Hepatocyte (in vitro differentiated cells): Measurements from ENCODE around the gene VPS11. TPM values are rescaled to one million over a fixed set of nuclear protein-coding genes. Genes with fewer than 3 reads are reported as not detected.

Experiments used
- DNase-seq: peaks from one replicate; pipeline ENCODE4 v3.0.0-alpha.2; 2016; ENCODE audit warnings: low spot score
- H2AFZ ChIP-seq: fragments of 200-600 bp; sonication (generic); 2 replicates; pipeline ENCODE4 v1.6.0; 2016; ENCODE audit warnings: antibody characterized with exemption, mild to moderate bottlenecking
- H3K27ac ChIP-seq: fragments of 200-600 bp; sonication (generic); 2 replicates; pipeline ENCODE4 v1.5.1; 2016; ENCODE audit warnings: mild to moderate bottlenecking
- H3K27me3 ChIP-seq: fragments of 200-600 bp; sonication (generic); 2 replicates; pipeline ENCODE4 v1.6.1; 2016
- H3K36me3 ChIP-seq: fragments of 200-600 bp; sonication (generic); replicated peaks from 2 replicates; pipeline ENCODE4 v1.5.1; 2016; ENCODE audit warnings: low read depth; ENCODE audit not compliant: insufficient read depth
- H3K4me1 ChIP-seq: fragments of 200-600 bp; sonication (generic); 2 replicates; pipeline ENCODE4 v1.5.1; 2016; ENCODE audit warnings: mild to moderate bottlenecking, moderate library complexity; ENCODE audit not compliant: insufficient read depth
- H3K4me2 ChIP-seq: fragments of 200-600 bp; sonication (generic); 2 replicates; pipeline ENCODE4 v1.6.0; 2016
- H3K4me3 ChIP-seq: fragments of 200-600 bp; sonication (generic); 2 replicates; pipeline ENCODE4 v1.5.1; 2016; ENCODE audit warnings: mild to moderate bottlenecking
- H3K79me2 ChIP-seq: fragments of 200-600 bp; sonication (generic); 2 replicates; pipeline ENCODE4 v1.6.0; 2017; ENCODE audit warnings: mild to moderate bottlenecking
- H3K9me2 ChIP-seq: fragments of 200-600 bp; sonication (generic); replicated peaks from 2 replicates; pipeline ENCODE4 v1.6.0; 2017; ENCODE audit warnings: mild to moderate bottlenecking; ENCODE audit not compliant: insufficient read depth
- H3K9me3 ChIP-seq: fragments of 200-600 bp; sonication (generic); 2 replicates; pipeline ENCODE4 v1.5.1; 2016; ENCODE audit warnings: low read depth, mild to moderate bottlenecking
- H4K20me1 ChIP-seq: fragments of 200-600 bp; sonication (generic); 2 replicates; pipeline ENCODE4 v1.6.0; 2016; ENCODE audit warnings: mild to moderate bottlenecking; ENCODE audit not compliant: insufficient read depth, poor library complexity, severe bottlenecking
- EZH2 ChIP-seq: fragments of 200-600 bp; sonication (generic); IDR thresholded peaks from 2 replicates; pipeline ENCODE4 v1.6.1; 2016; ENCODE audit warnings: antibody characterized with exemption, mild to moderate bottlenecking, borderline replicate concordance
- EZH2phosphoT487 ChIP-seq: fragments of 200-600 bp; sonication (generic); IDR thresholded peaks from one replicate; pipeline ENCODE4 v1.6.1; 2018; ENCODE audit warnings: antibody characterized with exemption, mild to moderate bottlenecking, low read depth, moderate library complexity; ENCODE audit not compliant: unreplicated experiment, severe bottlenecking
- WGBS: methylation state at CpG from one replicate; pipeline ENCODE4 v1.1.6; 2016; ENCODE audit warnings: low lambda C conversion rate; ENCODE audit errors: missing lambda C conversion rate; 5-methylcytosine and 5-hydroxymethylcytosine counted together
- polyA plus RNA-seq: library from polyadenylated mRNA; unstranded; fragments of >200 nt; fragmentation: Nextera tagmentation; extraction: Ambion mirVana; gene quantifications from 2 replicates; pipeline ENCODE4 v1.2.1, GENCODE V29; 2016
- total RNA-seq: library from RNA; depleted of rRNA; stranded (reverse); fragments of >200 nt; gene quantifications from 2 replicates; pipeline ENCODE4 v1.2.3, GENCODE V29; 2014
- TF ChIP-seq, protein P1 (sequence below): fragments of 200-600 bp; sonication (generic); IDR thresholded peaks from 2 replicates; pipeline ENCODE4 v1.5.1; 2016; ENCODE audit warnings: antibody characterized with exemption, mild to moderate bottlenecking; ENCODE audit not compliant: poor library complexity

VPS11 gene
- total and polyA plus RNA-seq, 2 experiments from 2014 or later: 31.8 to 36.9 TPM

DNA sequence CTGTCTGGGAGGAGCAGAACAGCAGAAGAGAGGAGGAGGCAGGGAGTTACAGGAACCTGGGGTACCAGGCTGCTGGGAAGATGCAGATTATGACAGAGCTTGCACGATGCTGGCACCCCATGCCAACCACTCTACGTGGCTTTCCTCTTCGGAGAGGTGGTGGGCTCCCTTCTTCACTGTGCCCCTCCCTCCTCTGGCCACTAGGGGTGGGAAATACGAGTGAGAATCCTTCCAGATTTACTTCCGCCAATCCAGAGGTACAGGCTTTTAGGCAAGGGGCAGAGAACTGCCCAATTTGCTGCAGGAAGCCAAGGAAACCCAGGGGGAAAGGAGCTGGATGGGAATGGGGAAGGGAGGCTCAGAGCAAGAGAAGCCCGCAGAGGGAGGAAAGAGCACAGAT lies 22.9 kb upstream of the VPS11 start:
- H3K4me3 ChIP-seq: no peak overlapping the region
- no peak overlapping the region for H3K4me2 ChIP-seq
- no peaks in the 10 kb centered on the region for H3K79me2 ChIP-seq
- no peak for DNase-seq
- 77% methylated on average over 6 of the region's 6 CpGs for WGBS
- H3K36me3 ChIP-seq: no peaks in the 10 kb centered on the region
- H2AFZ ChIP-seq: no peak overlapping the region
- H3K27me3 ChIP-seq: no peaks in the 10 kb centered on the region
- no peak overlapping the region for H3K27ac ChIP-seq
- H4K20me1 ChIP-seq: no peaks in the 10 kb centered on the region
- no peaks in the 10 kb centered on the region for H3K4me1 ChIP-seq
- TF ChIP-seq EZH2: no peak
- TF ChIP-seq, protein P1, sequence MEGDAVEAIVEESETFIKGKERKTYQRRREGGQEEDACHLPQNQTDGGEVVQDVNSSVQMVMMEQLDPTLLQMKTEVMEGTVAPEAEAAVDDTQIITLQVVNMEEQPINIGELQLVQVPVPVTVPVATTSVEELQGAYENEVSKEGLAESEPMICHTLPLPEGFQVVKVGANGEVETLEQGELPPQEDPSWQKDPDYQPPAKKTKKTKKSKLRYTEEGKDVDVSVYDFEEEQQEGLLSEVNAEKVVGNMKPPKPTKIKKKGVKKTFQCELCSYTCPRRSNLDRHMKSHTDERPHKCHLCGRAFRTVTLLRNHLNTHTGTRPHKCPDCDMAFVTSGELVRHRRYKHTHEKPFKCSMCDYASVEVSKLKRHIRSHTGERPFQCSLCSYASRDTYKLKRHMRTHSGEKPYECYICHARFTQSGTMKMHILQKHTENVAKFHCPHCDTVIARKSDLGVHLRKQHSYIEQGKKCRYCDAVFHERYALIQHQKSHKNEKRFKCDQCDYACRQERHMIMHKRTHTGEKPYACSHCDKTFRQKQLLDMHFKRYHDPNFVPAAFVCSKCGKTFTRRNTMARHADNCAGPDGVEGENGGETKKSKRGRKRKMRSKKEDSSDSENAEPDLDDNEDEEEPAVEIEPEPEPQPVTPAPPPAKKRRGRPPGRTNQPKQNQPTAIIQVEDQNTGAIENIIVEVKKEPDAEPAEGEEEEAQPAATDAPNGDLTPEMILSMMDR: no peak
- TF ChIP-seq EZH2phosphoT487: no peak
- no peaks in the 10 kb centered on the region for H3K9me2 ChIP-seq
- H3K9me3 ChIP-seq: no peaks in the 10 kb centered on the region

DNA sequence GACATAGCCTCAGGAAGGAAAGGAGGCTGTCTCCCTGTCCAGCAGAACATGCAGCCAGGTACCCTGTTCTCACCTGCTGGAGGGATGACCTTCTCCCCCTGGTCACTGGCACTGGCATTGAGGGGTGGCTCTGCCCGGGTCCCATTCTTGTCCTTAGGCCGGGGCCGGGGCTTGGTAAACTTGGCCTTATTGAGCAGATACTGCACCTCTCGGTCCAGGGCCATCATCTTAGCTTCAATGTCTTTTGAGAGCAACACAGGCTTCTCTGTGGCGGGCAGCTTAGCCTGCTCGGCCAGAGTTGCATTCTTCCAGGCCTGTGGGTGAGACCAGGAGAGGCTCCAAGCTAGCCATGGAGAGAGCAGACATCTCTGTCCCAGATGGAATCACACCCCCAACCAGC lies 21.1 kb upstream of the VPS11 start:
- no peaks in the 10 kb centered on the region for H3K79me2 ChIP-seq
- no peak overlapping the region for H3K4me3 ChIP-seq
- H3K27me3 ChIP-seq: no peaks in the 10 kb centered on the region
- H3K9me3 ChIP-seq: no peaks in the 10 kb centered on the region
- no peak overlapping the region for H3K4me2 ChIP-seq
- H3K9me2 ChIP-seq: no peaks in the 10 kb centered on the region
- WGBS: 99% methylated on average over 6 of the region's 6 CpGs
- DNase-seq: no peak
- H2AFZ ChIP-seq: no peak overlapping the region
- H3K36me3 ChIP-seq: no peaks in the 10 kb centered on the region
- no peak overlapping the region for H3K27ac ChIP-seq
- no peaks in the 10 kb centered on the region for H4K20me1 ChIP-seq
- no peaks in the 10 kb centered on the region for H3K4me1 ChIP-seq
- no peak for TF ChIP-seq EZH2
- no peak for TF ChIP-seq EZH2phosphoT487
- TF ChIP-seq, protein P1: no peak

DNA sequence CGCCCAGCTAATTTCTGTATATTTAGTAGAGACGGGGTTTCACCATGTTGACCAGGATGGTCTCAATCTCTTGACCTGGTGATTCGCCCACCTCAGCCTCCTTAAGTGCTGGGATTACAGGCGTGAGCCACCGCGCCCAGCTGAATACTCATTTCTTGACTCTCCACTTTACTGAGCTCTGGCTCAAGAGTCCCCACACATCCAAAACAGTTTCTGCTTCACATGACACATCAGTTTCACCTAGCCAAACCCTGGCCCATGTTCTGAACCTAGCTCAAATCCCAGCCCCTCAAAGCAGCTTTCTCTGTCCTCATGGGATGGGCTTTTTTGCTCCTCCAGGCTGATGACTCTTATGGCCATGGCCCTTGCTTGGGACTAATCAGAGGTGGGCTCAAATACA lies 20.4 kb upstream of the VPS11 start:
- no peak overlapping the region for H3K4me3 ChIP-seq
- H3K9me3 ChIP-seq: no peaks in the 10 kb centered on the region
- TF ChIP-seq, protein P1: no peak
- TF ChIP-seq EZH2phosphoT487 (no peak), EZH2 (no peak)
- H4K20me1 ChIP-seq: no peaks in the 10 kb centered on the region
- H3K4me2 ChIP-seq: no peak overlapping the region
- no peaks in the 10 kb centered on the region for H3K36me3 ChIP-seq
- no peak overlapping the region for H2AFZ ChIP-seq
- DNase-seq: no peak
- 95% methylated on average over 6 of the region's 6 CpGs for WGBS
- no peaks in the 10 kb centered on the region for H3K4me1 ChIP-seq
- no peaks in the 10 kb centered on the region for H3K79me2 ChIP-seq
- no peaks in the 10 kb centered on the region for H3K9me2 ChIP-seq
- H3K27me3 ChIP-seq: no peaks in the 10 kb centered on the region
- H3K27ac ChIP-seq: no peak overlapping the region

DNA sequence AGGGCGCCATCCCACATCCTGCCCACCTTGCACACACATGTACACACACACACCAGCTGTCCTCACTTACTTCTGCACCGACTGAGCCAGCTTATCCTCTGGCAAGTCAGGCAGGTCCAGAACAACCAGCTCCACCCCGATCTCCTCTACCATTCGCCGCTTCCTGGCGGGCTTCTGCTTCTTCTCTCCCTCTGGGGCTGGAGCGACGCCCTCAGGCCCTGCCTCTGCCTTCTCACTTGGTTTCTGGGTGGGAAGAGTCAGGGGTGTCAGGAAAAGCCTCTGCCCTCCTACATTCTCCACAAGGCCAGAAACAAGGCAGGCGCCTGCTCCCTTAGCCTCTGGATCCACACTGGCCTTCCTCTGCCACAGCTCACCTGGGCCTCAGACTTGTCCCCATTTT lies 19.0 kb upstream of the VPS11 start:
- Histone ChIP-seq H3K4me2 (no peak overlapping the region), H3K9me3 (no peaks in the 10 kb centered on the region), H3K4me1 (no peaks in the 10 kb centered on the region), H3K27ac (no peak overlapping the region), H3K4me3 (no peak overlapping the region), H3K79me2 (no peaks in the 10 kb centered on the region), H3K36me3 (no peaks in the 10 kb centered on the region), H2AFZ (no peak overlapping the region), H3K9me2 (no peaks in the 10 kb centered on the region), H3K27me3 (no peaks in the 10 kb centered on the region), H4K20me1 (no peaks in the 10 kb centered on the region)
- WGBS: 95% methylated on average over 9 of the region's 9 CpGs
- DNase-seq: no peak
- TF ChIP-seq, protein P1: no peak
- TF ChIP-seq EZH2phosphoT487 (no peak), EZH2 (no peak)
